Mesothelial cell of epicardium (in vitro differentiated cells): ENCODE results near the gene ARRB1. TPM values are rescaled to one million over a fixed set of nuclear protein-coding genes. Genes with fewer than 3 reads are reported as not detected.
"Not testable (repeated sequence)": the region's sequence is repeated elsewhere in the genome, so short reads cannot be mapped to it uniquely, and the experiment has no call there.

Source experiments
- DNase-seq, 2 experiments: peaks; one replicate each; pipeline ENCODE4 v3.0.0; 2021; ENCODE audit warnings: low spot score in 2 of 2; ENCODE audit not compliant: unreplicated experiment in 2 of 2
- H3K27ac Mint-ChIP-seq: 2 replicates; pipeline ENCODE4 v1.8.0; 2021; ENCODE audit warnings: mixed read lengths
- H3K27me3 Mint-ChIP-seq: 2 replicates; pipeline ENCODE4 v1.8.0; 2021; ENCODE audit warnings: low read depth, mixed read lengths
- H3K36me3 Mint-ChIP-seq: 2 replicates; pipeline ENCODE4 v1.8.0; 2021; ENCODE audit warnings: mixed read lengths
- H3K4me1 Mint-ChIP-seq: 2 replicates; pipeline ENCODE4 v1.8.0; 2021; ENCODE audit warnings: mixed read lengths
- H3K4me3 Mint-ChIP-seq: 2 replicates; pipeline ENCODE4 v1.8.0; 2021; ENCODE audit warnings: mild to moderate bottlenecking, moderate library complexity, mixed read lengths
- H3K9me3 Mint-ChIP-seq: 2 replicates; pipeline ENCODE4 v1.8.0; 2021; ENCODE audit warnings: mixed read lengths
- total RNA-seq: library from RNA; stranded (reverse); gene quantifications from 3 replicates; pipeline ENCODE4 v1.2.1, GENCODE V29; 2021
- TF ChIP-seq, protein P1 (sequence below): fragments of 200-600 bp; sonication (generic); IDR thresholded peaks from one replicate; pipeline ENCODE4 v1.5.0; 2021; ENCODE audit warnings: antibody characterized with exemption; ENCODE audit not compliant: unreplicated experiment

ARRB1 gene
- total RNA-seq, 1 donor from 2014 or later, result 17.5 TPM

DNA sequence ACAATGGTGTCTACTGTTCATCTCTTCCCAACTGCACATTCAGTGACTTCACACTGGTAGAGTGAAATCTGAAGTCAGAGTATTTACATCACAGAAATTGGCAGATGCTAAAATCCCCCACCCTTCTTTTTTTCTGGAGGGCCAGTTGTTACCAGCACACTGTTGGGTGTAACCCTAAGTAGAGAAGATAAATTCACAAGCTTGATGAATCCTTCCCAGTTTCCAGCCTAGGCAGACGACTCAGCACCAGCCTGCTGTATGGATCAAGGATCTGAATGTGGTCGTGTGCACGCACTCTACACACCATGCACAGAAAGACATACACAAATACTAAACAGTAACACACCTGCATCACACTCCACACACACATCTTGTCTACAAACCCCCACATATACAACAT lies 46.0 kb downstream of the ARRB1 start:
- Mint-ChIP-seq H3K4me3 (no peak overlapping the region), H3K36me3 (no peaks in the 10 kb centered on the region), H3K9me3 (no peaks in the 10 kb centered on the region), H3K27me3 (no peaks in the 10 kb centered on the region), H3K27ac (peak overlapping the region; percentile 5), H3K4me1 (peaks cover 3% of the 10 kb centered on the region)
- TF ChIP-seq, protein P1, sequence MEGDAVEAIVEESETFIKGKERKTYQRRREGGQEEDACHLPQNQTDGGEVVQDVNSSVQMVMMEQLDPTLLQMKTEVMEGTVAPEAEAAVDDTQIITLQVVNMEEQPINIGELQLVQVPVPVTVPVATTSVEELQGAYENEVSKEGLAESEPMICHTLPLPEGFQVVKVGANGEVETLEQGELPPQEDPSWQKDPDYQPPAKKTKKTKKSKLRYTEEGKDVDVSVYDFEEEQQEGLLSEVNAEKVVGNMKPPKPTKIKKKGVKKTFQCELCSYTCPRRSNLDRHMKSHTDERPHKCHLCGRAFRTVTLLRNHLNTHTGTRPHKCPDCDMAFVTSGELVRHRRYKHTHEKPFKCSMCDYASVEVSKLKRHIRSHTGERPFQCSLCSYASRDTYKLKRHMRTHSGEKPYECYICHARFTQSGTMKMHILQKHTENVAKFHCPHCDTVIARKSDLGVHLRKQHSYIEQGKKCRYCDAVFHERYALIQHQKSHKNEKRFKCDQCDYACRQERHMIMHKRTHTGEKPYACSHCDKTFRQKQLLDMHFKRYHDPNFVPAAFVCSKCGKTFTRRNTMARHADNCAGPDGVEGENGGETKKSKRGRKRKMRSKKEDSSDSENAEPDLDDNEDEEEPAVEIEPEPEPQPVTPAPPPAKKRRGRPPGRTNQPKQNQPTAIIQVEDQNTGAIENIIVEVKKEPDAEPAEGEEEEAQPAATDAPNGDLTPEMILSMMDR, result no peak
- no peak for DNase-seq

DNA sequence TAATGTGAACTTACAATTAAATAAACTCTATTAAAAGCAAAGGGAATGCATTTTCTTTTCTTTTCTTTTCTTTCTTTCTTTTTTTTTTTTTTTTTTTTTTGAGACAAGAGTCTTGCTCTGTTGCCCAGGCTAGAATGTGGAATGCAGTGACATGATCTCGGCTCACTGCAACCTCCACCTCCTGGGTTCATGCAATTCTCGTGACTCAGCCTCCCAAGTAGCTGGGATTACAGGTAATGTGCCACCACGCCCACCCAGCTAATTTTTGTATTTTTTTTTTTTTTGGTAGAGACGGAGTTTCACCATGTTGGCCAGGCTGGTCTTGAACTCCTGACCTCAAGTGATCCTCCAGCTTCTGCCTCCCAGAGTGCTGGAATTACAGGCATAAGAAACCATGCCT lies 46.5 kb downstream of the ARRB1 start:
- not testable (repeated sequence) for H3K9me3 Mint-ChIP-seq, H3K4me3 Mint-ChIP-seq, H3K4me1 Mint-ChIP-seq, DNase-seq, H3K36me3 Mint-ChIP-seq, H3K27ac Mint-ChIP-seq, H3K27me3 Mint-ChIP-seq

DNA sequence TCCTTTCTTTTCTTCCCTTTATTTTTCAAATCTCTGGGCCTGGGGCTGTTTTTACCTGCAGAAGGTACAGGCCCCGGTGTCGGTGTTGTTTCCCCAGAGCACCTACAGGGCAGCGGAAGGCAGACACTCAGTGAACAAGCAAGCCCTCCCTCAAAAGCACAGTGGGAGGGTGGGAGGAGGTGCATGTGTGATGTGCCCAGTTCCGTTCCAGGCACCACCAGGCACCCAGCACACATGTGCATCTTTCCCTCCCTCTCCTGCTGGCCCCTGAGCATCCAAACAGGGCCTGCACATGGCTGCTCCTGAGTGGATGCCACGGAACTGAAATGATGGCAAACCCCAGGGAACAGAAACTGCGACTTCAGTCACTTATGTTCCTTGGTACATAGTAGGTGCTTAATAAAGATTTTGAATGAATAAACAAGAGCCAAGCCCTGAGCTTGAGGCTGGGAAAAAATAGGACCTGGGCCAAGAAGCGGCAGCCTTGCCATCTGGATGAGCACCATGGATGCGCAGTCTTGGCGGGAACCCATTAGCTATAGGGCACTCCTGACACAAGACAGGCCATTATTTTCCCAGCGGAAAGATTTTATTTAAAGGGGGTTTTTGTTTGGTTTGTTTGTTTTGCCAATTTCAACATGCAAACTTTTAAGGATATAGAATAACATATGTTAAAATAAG lies 47.8 kb downstream of the ARRB1 start:
- Mint-ChIP-seq H3K4me3 (no peak overlapping the region), H3K27me3 (no peaks in the 10 kb centered on the region), H3K4me1 (peaks cover 3% of the 10 kb centered on the region), H3K36me3 (no peaks in the 10 kb centered on the region), H3K27ac (peak overlapping the region; percentile 93), H3K9me3 (no peaks in the 10 kb centered on the region)
- no peak for DNase-seq
- TF ChIP-seq, protein P1, result no peak

DNA sequence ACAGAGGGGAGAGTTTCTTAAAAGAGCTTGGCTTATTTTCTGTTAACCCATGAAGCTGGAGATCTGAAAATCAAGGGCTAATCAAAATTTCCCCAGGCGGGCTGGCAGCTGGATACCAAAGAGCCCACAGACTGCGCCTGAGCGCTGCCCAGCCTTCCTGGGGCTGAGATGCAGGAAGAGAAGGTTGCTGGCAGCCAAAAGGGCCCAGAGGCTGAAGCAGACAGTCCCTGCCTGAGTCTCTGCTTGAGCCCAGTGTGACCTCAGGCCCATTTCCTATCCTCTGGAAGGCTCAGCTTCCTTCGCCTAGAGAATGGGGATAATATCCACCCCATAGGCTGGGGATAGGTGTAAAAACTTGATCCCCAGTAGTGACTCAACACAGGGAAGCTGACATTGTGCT lies 49.1 kb downstream of the ARRB1 start:
- Mint-ChIP-seq H3K27ac (peak overlapping the region; percentile 12), H3K27me3 (no peaks in the 10 kb centered on the region), H3K4me3 (no peak overlapping the region), H3K36me3 (no peaks in the 10 kb centered on the region), H3K4me1 (peaks cover 3% of the 10 kb centered on the region), H3K9me3 (no peaks in the 10 kb centered on the region)
- no peak for DNase-seq
- TF ChIP-seq, protein P1, result no peak

DNA sequence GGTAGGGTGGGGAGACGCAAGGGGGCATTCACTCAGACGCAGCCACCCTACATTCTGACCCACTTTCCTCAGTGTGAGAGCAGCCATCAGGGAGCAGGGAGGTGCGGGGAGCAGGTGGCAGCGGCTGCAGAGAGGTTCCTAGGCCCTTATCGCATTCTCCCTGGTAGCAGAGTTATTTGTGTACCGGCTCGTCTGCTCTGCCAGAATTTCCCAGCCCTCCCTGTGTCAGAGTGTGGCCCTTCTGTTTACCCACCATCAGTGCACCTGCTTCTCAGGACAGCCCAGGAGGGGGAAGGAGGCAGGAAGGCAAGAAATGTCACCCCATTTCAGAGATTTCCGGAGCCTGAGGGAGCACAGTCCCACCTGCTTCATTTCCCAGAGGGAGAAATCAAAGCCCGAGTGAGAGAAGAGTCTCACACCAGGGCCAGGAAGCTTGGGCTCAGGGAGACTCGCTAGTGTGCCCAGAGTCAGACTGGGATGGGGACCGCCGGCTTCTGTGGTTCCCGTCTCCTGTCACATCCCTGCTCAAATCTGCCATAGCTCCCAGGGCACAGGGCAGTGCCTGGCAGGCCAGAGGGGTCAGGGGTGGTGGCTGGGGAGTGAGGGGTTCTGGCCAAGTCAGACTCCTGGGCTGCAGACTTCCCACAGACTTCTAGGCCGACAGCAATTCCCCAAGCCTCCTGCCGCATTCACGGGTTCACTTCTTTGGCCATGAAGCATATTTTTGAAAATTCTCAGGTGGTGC lies 49.7 kb downstream of the ARRB1 start:
- H3K36me3 Mint-ChIP-seq, result no peaks in the 10 kb centered on the region
- TF ChIP-seq, protein P1, result no peak
- no peaks in the 10 kb centered on the region for H3K27me3 Mint-ChIP-seq
- no peak overlapping the region for H3K4me3 Mint-ChIP-seq
- no peak for DNase-seq
- H3K9me3 Mint-ChIP-seq, result no peaks in the 10 kb centered on the region
- peak overlapping the region; percentile 30 for H3K27ac Mint-ChIP-seq
- peaks cover 3% of the 10 kb centered on the region for H3K4me1 Mint-ChIP-seq

DNA sequence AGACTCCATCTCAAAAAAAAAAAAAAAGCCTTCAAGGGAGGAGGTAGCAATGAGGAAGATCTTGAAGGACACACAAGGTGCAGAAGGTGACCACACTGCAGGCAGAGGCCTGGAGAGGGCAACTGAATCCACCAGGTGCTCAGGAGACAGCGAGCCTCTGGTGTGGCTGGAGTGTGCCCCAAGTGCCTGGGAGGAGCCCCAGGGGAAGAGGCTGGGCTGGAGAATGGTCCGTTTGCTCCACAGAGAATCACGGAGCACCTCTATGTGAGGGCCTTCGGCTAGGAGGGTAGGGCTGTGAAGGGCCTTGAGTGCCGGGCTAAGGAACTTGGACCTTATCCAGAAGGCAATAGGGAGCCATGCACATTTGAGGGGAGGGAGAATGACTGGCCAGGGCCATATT lies 50.3 kb downstream of the ARRB1 start:
- DNase-seq, result no peak
- Mint-ChIP-seq H3K27me3 (no peaks in the 10 kb centered on the region), H3K9me3 (no peaks in the 10 kb centered on the region), H3K27ac (no peak overlapping the region), H3K4me1 (peaks cover 3% of the 10 kb centered on the region), H3K36me3 (peaks cover 1% of the 10 kb centered on the region), H3K4me3 (no peak overlapping the region)
- TF ChIP-seq, protein P1, result no peak
